Activated CD4-positive, alpha-beta T cell treated with anti-CD3 and anti-CD28 coated beads, Interleukin-2, amount 50 U/mL, for 4 hours (primary cell): ENCODE data around the gene KANSL1L.

Experiments used
- DNase-seq, 2 experiments: peaks; one replicate each; pipeline ENCODE4 v3.0.0-alpha.2; 2020

KANSL1L gene

GRCh38 chr2:210055825-210056224 is 115.4 kb downstream of the KANSL1L start:
- DNase-seq = no peak

GRCh38 chr2:210054696-210055095 is 116.5 kb downstream of the KANSL1L start:
- DNase-seq = no peak

- no peak for DNase-seq
Measured at GRCh38 chr2:210050885-210051284, 120.3 kb downstream of the KANSL1L start.

- DNase-seq = no peak
Measured at GRCh38 chr2:210049831-210050230, 121.4 kb downstream of the KANSL1L start.

GRCh38 chr2:210046851-210047500 is 124.2 kb downstream of the KANSL1L start:
- no peak for DNase-seq

GRCh38 chr2:210038078-210038477 is 133.1 kb downstream of the KANSL1L start:
- no peak for DNase-seq

DNA sequence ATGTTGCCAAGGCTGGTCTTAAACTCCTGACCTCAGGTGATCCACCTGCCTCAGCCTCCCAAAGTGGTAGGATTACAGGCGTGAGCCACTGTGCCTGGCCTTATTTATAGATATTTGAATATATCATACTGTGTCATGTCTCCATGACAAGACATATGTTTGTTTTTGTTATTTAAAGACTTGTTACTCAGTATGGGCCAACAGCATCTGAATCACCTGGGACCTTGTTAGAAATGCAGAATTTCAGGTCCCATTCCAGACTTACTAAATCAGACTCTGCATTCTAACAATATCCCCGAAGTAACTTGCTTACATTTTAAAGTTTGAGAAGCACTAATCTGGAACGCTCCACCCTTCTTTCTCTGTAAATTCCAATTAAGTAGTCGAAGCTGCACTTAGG is 135.5 kb downstream of the KANSL1L start:
- DNase-seq = no peak

GRCh38 chr2:210034087-210034683 is 137.0 kb downstream of the KANSL1L start:
- no peak for DNase-seq

DNA sequence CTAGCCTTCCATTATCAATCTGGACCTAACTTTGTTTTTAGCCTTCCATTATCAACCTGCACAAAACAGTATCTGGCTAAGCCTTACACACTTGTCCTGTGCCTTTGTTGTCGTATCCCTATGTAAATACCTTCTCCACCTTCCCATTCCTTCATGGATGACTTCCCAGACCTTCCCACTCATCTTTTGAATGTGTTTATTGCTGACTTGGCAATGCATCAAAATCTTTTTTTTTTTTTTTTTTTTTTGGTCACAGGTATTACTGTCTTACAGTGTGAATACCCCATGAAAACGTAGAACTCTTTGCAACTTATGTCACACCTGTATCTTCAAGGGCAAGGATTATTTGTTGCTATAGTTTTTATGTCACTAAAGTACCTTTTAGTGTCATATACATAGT is 143.0 kb downstream of the KANSL1L start:
- no peak for DNase-seq

DNA sequence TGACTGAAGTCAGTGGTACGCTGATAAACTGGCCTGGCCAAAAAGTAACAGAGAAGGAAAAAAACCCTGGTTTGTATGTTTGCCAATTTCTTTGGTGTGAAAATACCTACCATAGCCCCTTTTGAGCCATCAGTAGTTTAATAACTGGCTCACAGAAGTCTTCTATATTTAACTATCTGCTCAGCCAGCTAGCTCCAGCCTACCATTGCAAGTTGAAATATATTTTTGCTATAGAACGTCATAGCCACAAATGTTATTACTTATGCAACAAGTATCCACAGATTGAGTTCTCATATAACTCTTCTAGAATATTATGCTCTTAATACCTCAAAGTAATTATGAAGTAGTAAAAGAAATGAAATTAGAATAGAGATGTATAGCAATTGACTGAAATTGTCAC is 143.6 kb downstream of the KANSL1L start:
- DNase-seq = no peak

DNA sequence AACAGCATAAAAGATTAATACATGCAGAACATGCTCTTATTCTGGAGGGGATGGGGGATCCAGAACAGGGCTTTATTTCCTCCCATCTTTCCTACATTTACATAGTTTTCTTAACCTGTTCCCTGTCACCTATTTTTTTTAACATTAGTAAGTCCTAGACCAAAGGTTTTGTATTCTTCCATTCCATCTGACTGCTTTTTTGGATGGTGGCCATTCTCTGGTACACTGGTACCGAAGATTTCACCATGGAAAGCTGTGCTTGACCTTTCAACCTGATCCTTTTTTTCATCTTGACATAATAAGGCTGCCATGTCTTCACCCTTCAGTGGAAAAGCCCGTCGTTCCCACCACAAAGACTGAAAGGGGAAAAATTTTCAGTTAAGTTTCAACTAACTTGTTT is 148.4 kb downstream of the KANSL1L start:
- DNase-seq = no peak

DNA sequence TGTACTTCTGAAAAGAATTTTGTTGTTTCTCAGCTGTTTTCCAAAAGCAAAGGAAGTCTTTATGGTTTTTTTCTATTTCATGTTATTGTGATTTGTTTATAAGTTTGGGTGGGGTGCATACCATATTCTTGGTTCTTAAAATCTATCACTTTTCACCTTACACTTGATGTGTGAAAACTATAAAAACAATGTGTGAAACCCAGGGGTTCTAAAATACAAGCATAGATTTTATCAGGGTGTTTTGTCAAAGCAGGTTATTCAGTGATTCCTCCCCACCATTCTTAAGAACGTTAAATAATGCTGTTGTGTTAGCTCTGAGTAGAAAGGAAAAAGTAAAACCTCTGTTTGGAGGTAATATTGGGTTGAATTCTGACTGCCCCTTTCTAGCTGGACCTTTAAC is 151.1 kb downstream of the KANSL1L start:
- no peak for DNase-seq

GRCh38 chr2:210009896-210010295 is 161.3 kb downstream of the KANSL1L start:
- DNase-seq = no peak

GRCh38 chr2:210009126-210009525 is 162.1 kb downstream of the KANSL1L start:
- no peak for DNase-seq

DNA sequence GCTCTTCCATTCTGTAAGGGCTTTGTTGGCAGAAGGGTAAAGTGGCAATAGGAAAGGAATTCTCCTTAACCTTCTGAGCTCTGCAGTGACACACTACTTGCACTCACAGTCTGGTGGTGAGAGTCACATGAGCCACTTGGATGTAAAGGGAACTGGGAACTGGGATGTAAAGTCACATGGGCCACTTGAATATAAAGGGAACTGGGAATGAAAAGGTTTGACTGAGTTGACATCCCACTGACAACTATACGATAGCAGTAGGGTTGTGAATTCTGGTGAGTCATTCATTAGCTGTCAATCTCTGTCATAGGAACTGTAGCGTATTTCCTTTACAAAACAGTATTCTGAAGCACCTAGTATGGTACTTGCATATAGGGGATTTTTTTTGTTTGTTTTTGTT is 163.3 kb downstream of the KANSL1L start:
- DNase-seq = no peak

DNA sequence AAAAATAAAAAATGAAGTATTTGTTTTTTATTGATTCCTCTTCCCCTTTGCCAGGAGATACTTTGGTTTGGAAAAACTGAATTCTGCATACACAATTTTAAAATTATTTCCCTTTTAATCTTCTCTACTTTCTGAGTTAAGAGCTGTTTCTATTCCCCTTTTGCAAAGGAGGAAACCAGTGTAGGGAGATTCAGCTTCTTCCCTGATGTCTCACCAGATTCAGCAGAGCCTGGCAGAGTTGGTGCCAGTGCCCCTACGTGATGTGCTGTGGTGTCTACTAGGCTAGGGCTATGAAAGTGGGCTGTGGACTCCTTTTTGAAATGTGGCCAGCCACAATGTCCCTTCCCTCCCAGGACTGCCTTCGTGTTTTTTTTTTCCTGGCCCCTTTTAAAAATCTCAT is 166.3 kb downstream of the KANSL1L start:
- DNase-seq = no peak

DNA sequence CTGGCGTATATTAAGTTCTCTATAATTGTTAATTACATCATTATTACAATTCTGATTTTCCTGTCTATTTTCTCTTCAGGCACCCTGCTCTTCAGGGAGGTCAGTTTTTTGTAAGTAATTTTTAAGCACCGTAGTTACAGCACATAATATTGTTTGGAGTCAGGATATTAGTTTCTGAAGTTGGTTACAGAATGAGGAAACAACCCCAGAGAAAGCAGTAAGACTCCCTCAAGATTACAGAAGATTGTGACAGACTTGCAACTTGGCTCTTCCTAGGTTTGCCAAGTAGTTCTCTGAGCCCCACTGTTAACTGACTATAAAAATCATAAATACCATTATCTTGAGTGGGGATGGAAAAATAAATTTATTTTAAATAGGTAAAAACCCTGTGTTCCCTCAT is 167.8 kb downstream of the KANSL1L start:
- no peak for DNase-seq

- DNase-seq = peak; percentile 97 to 98
Measured at GRCh38 chr2:210002158-210003157, 168.8 kb downstream of the KANSL1L start, which contains the start of gene RPE. Gene RPE, plus strand, starts transcription at chr2:210002638. Its CDS starts 24 bp downstream, at chr2:210002662.

DNA sequence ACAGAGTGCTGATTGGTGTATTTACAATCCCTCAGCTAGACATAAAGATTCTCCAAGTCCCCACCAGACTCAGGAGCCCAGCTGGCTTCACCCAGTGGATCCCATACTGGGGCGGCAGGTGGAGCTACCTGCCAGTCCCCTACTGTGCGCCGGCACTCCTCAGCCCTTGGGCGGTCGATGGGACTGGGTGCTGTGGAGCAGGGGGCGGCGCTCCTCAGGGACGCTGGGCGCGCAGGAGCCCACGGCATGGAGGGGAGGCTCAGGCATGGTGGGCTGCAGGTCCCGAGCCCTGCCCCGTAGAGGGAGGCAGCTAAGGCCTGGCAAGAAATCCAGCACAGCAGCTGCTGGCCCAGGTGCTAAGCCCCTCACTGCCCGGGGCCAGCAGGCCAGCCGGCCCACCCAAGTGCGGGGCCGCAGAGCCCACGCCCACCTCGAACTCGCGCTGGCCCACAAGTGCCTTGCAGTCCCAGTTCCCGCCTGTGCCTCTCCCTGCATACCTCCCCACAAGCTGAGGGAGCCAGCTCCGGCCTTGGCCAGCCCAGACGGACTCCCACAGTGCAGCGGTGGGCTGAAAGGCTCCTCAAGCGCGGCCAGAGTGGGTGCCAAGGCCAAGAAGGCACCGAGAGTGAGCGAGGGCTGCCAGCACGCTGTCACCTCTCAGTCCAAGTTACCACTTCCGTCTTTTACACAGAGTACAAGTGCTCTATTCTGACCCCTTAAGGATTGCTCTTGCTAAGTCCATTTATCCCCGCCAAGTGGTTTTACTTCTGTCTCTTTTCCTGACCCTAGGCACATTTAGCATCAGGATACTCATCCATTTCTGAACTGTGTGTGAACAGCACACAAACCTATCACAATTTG is 170.5 kb downstream of the KANSL1L start:
- no peak for DNase-seq

- no peak for DNase-seq
Measured at GRCh38 chr2:209998596-209998995, 172.6 kb downstream of the KANSL1L start.

- no peak for DNase-seq
Measured at GRCh38 chr2:209993968-209994367, 177.2 kb downstream of the KANSL1L start.

DNA sequence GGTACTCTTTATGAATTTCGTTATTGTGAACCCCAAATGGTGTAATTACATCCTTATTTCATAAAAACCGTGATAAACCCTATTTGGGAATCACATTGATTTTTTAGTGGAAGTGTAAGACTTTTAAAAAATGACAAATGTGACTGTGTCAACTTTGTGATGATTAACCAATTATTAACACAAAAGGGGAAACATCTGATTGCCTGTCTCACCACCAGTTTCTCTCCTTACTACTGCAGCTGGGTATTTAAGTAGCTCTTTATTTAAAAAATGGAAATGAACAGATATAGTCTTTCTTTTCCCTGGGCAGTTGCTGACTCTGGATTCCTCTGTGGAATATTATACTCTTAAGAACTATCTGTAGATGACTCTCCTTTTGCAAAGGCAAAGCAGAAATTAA is 180.4 kb downstream of the KANSL1L start:
- DNase-seq = no peak

- DNase-seq = no peak
Measured at GRCh38 chr2:209988010-209988409, 183.2 kb downstream of the KANSL1L start.
